ENCODE measurements around the gene LRRIQ3.

The LRRIQ3 gene

GRCh38 chr1:74091371-74091770 is 106.6 kb downstream of the LRRIQ3 start:
- no peak for DNase-seq

GRCh38 chr1:74083128-74083527 is 114.8 kb downstream of the LRRIQ3 start:
- no peak for DNase-seq

- DNase-seq = no peak
These were observed 132.9 kb downstream of the LRRIQ3 start for GRCh38 chr1:74065081-74065480.

- no peak for DNase-seq
These were observed 140.3 kb downstream of the LRRIQ3 start for GRCh38 chr1:74057719-74058118.

- no peak for DNase-seq
These were observed 144.6 kb downstream of the LRRIQ3 start for GRCh38 chr1:74053407-74053806.

GRCh38 chr1:74050386-74050785 is 147.6 kb downstream of the LRRIQ3 start:
- no peak for DNase-seq

GRCh38 chr1:74038042-74038441 is 159.9 kb downstream of the LRRIQ3 start:
- no peak for DNase-seq

GRCh38 chr1:74012583-74012982 is 185.4 kb downstream of the LRRIQ3 start:
- no peak for DNase-seq

- no peak for DNase-seq
These were observed 186.2 kb downstream of the LRRIQ3 start for GRCh38 chr1:74011736-74012135.

GRCh38 chr1:74010206-74010605 is 187.8 kb downstream of the LRRIQ3 start:
- no peak for DNase-seq

- no peak for DNase-seq
These were observed 192.4 kb downstream of the LRRIQ3 start for GRCh38 chr1:74005533-74005932.

GRCh38 chr1:74003806-74004205 is 194.2 kb downstream of the LRRIQ3 start:
- DNase-seq = no peak

GRCh38 chr1:73998348-73998959 is 199.5 kb downstream of the LRRIQ3 start:
- peak in 2 of 3 donors; percentile 24 to 32 for DNase-seq

- no peak for DNase-seq
These were observed 217.5 kb downstream of the LRRIQ3 start for GRCh38 chr1:73980324-73981040.

- no peak for DNase-seq
These were observed 218.3 kb downstream of the LRRIQ3 start for GRCh38 chr1:73979684-73980083.

- no peak for DNase-seq
These were observed 219.0 kb downstream of the LRRIQ3 start for GRCh38 chr1:73978964-73979363.
